ENCODE results near the gene CD6.

Gene CD6

DNA sequence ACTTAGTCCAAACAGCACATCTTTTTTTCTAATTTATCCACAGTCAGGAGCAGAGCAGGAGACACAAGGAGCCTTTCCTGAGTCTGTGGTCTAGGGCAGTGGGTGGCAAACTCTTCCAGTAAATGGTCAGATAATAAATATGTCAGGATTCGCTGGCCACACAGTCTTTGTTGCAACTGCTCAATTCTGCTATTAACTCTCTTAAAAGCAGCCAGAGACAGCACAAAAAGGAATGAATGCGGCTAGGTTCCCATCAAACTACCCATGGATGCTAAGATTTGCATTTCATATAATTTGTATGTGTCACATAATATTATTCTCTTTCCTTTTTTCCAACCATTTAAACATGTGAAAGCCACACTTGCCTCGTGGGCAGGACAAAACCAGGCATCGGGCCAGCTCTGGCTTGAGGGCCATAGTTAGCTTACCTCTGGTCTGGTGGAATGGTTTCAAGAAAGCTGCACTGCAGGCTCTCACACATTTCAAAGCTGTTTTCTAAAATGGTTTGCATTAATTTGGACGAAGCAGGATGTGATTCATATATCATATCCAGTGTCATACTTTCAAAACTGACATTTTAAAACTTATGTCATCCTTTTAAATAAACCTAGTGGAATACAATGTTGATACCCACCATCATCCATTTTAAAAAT, 66.1 kb downstream of the CD6 start:
- TF ChIP-seq, protein P1, sequence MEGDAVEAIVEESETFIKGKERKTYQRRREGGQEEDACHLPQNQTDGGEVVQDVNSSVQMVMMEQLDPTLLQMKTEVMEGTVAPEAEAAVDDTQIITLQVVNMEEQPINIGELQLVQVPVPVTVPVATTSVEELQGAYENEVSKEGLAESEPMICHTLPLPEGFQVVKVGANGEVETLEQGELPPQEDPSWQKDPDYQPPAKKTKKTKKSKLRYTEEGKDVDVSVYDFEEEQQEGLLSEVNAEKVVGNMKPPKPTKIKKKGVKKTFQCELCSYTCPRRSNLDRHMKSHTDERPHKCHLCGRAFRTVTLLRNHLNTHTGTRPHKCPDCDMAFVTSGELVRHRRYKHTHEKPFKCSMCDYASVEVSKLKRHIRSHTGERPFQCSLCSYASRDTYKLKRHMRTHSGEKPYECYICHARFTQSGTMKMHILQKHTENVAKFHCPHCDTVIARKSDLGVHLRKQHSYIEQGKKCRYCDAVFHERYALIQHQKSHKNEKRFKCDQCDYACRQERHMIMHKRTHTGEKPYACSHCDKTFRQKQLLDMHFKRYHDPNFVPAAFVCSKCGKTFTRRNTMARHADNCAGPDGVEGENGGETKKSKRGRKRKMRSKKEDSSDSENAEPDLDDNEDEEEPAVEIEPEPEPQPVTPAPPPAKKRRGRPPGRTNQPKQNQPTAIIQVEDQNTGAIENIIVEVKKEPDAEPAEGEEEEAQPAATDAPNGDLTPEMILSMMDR (conservative IDR thresholded peaks at IDR 0.05; ENCODE audit: control insufficient read depth, insufficient read depth, low read depth, low read length), result no peak
- H3K4me3 ChIP-seq (ENCODE audit: control insufficient read depth, low read depth, low read length), result no peak overlapping the region
- DNase-seq (ENCODE audit: low read depth), result peak; percentile 1

DNA sequence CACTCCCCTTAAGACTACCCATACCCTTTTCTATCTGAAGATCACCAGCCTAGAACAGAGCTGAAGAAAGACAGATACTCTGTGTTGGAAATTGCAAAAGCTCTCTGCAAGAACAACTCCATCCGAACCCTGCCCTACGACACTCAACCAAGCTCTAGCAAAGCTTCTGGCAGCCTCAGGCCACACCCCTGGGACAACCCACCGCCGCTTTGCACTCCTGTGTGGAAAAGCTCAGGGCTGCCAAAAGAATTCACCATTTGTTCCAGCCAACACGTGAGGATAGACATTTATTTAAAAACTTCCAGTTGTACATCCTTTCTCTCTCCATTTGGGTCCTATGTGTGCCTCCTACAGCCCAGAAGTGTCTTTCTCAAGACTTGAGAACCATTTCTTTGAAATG, 68.4 kb downstream of the CD6 start:
- no peak overlapping the region for H3K4me3 ChIP-seq (ENCODE audit: control insufficient read depth, low read depth, low read length)
- no peak for DNase-seq (ENCODE audit: low read depth)
- TF ChIP-seq, protein P1 (conservative IDR thresholded peaks at IDR 0.05; ENCODE audit: control insufficient read depth, insufficient read depth, low read depth, low read length), result no peak

DNA sequence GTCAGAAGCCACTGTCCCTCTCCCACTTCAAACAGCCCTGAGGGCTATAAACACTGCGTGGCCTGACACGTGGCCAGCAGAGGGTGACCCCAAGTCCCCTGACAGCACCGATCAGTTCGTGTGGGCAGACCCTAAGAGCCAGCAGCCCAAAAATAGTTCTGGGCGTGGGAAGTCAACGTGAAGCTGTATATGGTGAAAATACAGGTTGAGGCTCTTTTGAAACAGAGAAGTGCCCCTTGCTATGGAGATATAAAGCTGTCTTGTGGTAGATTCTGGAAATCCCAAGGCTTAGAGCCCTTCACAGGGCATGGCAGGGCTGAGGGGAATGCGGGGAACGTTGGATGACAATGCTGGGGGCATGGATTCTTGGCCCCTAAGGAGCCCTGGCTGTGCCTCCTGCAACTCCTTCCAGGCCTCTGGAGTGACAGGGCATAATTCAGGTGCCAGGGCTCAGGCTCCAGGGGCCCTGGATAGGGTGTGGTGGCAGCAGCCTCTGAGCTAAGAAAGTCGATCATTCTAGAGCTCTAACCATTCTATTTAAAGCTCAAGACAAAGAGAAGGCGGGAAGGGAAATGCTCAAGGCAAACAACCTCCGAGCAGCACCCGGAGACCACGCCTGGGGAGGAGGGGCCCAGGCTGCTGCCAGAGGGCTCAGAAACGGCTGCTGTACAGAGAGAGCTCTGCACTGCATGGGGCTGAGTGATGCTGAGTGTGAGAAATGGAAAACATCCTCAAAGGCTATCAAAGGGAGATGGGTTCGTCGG, 70.5 kb downstream of the CD6 start:
- DNase-seq (ENCODE audit: low read depth), result no peak
- H3K4me3 ChIP-seq (ENCODE audit: control insufficient read depth, low read depth, low read length), result no peak overlapping the region
- TF ChIP-seq, protein P1 (conservative IDR thresholded peaks at IDR 0.05; ENCODE audit: control insufficient read depth, insufficient read depth, low read depth, low read length), result no peak

DNA sequence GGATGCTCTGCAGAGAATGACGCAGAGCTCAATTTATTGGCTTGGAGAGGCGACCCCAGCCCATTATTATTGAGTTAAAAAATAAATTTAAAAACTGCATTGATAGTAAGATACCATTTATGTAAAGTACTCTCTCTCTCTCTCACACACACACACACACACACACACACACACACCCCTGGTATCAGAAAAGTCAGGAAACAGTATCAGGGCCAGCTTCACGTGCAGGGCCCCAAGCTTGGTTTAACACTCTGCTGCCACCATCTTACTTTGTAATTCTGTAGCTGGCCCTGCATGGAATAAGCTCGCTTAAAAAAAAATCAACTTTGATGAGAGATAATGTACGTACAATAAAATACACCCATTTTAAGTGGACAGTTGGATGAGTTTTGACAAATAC, 71.1 kb downstream of the CD6 start:
- H3K4me3 ChIP-seq (ENCODE audit: control insufficient read depth, low read depth, low read length), result no peak overlapping the region
- TF ChIP-seq, protein P1 (conservative IDR thresholded peaks at IDR 0.05; ENCODE audit: control insufficient read depth, insufficient read depth, low read depth, low read length), result no peak

DNA sequence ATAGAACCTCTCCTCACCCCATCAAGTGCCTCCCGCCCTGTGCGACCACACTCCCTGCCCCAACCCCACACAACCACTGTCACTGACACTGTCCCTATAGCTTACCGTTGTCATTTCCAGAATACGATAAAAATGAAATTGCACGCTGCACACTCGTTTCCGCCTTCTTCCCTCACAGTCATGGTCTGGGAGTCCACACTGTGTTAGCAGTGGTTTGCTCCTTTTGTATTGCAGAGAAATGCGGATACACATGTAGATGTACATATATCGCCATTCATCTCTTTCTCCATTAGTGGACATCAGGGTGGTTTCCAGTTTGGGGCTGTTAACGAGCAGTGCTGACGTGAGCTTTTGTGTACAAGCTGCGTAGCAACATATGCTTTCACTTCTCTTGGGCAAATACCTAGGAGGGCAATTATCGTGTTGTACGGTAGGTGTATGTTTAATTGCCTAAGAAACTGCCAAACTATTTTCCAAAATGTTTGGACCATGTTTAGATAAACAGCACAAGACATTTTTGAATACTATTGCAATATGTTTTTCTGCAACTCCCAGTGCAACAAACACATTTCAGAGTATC, 71.6 kb downstream of the CD6 start:
- TF ChIP-seq, protein P1 (conservative IDR thresholded peaks at IDR 0.05; ENCODE audit: control insufficient read depth, insufficient read depth, low read depth, low read length), result no peak
- H3K4me3 ChIP-seq (ENCODE audit: control insufficient read depth, low read depth, low read length), result no peak overlapping the region
- DNase-seq (ENCODE audit: low read depth), result no peak

More for the DNA sequence above, 71.1 kb downstream of the CD6 start:
- DNase-seq (ENCODE audit: low read depth), result no peak

DNA sequence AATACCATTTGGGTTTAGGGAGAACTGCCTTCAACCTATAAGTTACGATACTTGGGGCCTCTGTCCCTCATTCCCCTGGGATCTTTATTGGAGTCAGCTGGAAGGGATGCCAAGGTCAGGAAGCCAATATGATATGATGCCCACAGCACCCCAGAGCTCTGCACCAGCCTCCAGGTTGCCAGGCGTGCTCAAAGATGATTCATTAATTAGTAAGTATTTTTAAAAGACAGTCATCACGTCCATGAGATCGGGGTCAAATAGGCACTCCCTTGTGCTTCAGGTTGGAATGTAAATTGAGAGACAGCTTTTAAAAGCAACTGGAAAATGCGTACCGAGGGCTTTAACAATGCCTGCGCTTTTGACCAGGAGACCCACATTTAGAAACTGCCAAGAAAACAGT, 73.8 kb downstream of the CD6 start:
- DNase-seq (ENCODE audit: low read depth), result no peak
- TF ChIP-seq, protein P1 (conservative IDR thresholded peaks at IDR 0.05; ENCODE audit: control insufficient read depth, insufficient read depth, low read depth, low read length), result no peak
- no peak overlapping the region for H3K4me3 ChIP-seq (ENCODE audit: control insufficient read depth, low read depth, low read length)
